Osteocyte (in vitro differentiated cells): ENCODE data around the gene TBXA2R. TPM values are rescaled to one million over a fixed set of nuclear protein-coding genes. Genes with fewer than 3 reads are reported as not detected.

Source experiments
- DNase-seq: peaks from one replicate; pipeline ENCODE4 v3.0.0; 2021; ENCODE audit warnings: mixed read lengths; ENCODE audit not compliant: unreplicated experiment; ENCODE audit errors: extremely low spot score
- H3K27ac Mint-ChIP-seq: one replicate; pipeline ENCODE4 v1.8.0; 2021; ENCODE audit warnings: mild to moderate bottlenecking, mixed read lengths; ENCODE audit not compliant: unreplicated experiment
- H3K27me3 Mint-ChIP-seq: one replicate; pipeline ENCODE4 v1.8.0; 2021; ENCODE audit warnings: mixed read lengths; ENCODE audit not compliant: unreplicated experiment
- H3K36me3 Mint-ChIP-seq: one replicate; pipeline ENCODE4 v1.8.0; 2021; ENCODE audit warnings: mixed read lengths; ENCODE audit not compliant: unreplicated experiment
- H3K4me1 Mint-ChIP-seq: one replicate; pipeline ENCODE4 v1.8.0; 2021; ENCODE audit warnings: mixed read lengths; ENCODE audit not compliant: unreplicated experiment
- H3K4me3 Mint-ChIP-seq: one replicate; pipeline ENCODE4 v1.8.0; 2021; ENCODE audit warnings: mild to moderate bottlenecking, moderate library complexity, mixed read lengths; ENCODE audit not compliant: unreplicated experiment
- H3K9me3 Mint-ChIP-seq: one replicate; pipeline ENCODE4 v1.8.0; 2021; ENCODE audit warnings: mixed read lengths; ENCODE audit not compliant: unreplicated experiment
- CTCF ChIP-seq: fragments of 200-600 bp; sonication (generic); IDR thresholded peaks from 2 replicates; pipeline ENCODE4 v1.5.0; 2021; ENCODE audit warnings: antibody characterized with exemption, mild to moderate bottlenecking, moderate library complexity
- total RNA-seq: library from RNA; stranded (reverse); gene quantifications from 2 replicates; pipeline ENCODE4 v1.2.1, GENCODE V29; 2021

TBXA2R gene
- total RNA-seq, 1 donor from 2014 or later = 0.30 TPM

DNA sequence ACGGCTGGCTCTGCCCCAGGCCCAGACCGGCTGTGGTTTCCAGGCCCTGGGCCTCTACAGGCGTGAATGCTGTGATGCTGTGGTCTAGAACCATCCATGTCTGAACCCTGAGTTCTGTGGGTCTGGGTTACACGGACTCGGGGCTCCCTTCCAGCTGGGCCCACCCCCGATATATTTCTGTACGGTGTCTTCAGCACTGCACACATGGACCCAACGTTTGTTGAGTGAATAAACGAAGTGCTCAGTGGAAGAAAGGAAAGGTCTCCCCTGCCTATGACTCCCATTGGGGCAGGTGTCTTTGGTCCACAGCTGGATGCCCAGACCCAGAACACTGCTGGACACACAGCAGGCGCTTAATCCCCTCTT lies 61.0 kb downstream of the TBXA2R start:
- Mint-ChIP-seq H3K27ac (no peak overlapping the region), H3K27me3 (no peaks in the 10 kb centered on the region), H3K4me1 (peaks cover 9% of the 10 kb centered on the region), H3K4me3 (no peak overlapping the region), H3K36me3 (peaks cover 4% of the 10 kb centered on the region), H3K9me3 (no peaks in the 10 kb centered on the region)
- no peak for DNase-seq
- TF ChIP-seq CTCF = no peak

GRCh38 chr19:3544742-3545668 lies 61.7 kb downstream of the TBXA2R start:
- Mint-ChIP-seq H3K4me1 (peaks cover 9% of the 10 kb centered on the region), H3K27me3 (no peaks in the 10 kb centered on the region), H3K9me3 (no peaks in the 10 kb centered on the region), H3K4me3 (no peak overlapping the region), H3K36me3 (peaks cover 4% of the 10 kb centered on the region), H3K27ac (peak overlapping the region; percentile 27)
- peak; percentile 90 for TF ChIP-seq CTCF
- DNase-seq = peak; percentile 94

Other genes starting within 250 kb of the TBXA2R start
- gene NFIC, start 240.3 kb downstream of the TBXA2R start, total RNA-seq = 61.4 and 63.8 TPM in 2 replicates
- gene SMIM24, start 126.3 kb downstream of the TBXA2R start, total RNA-seq = not detected in 2 replicates
- not detected in 2 replicates for gene SMIM44, start 123.4 kb downstream of the TBXA2R start, total RNA-seq
- 10.0 and 10.8 TPM in 2 replicates for gene DOHH, start 106.2 kb downstream of the TBXA2R start, total RNA-seq
- 45.3 and 49.5 TPM in 2 replicates for gene FZR1, start 100.6 kb downstream of the TBXA2R start, total RNA-seq
- gene TEKTIP1, start 67.7 kb downstream of the TBXA2R start, total RNA-seq = 0.73 and 0.97 TPM in 2 replicates
- gene MFSD12, start 49.3 kb downstream of the TBXA2R start, total RNA-seq = 85.5 and 91.7 TPM in 2 replicates
- 74.1 and 81.4 TPM in 2 replicates for gene HMG20B, start 33.9 kb downstream of the TBXA2R start, total RNA-seq
- gene GIPC3, start 21.4 kb downstream of the TBXA2R start, total RNA-seq = 0.67 and 1.2 TPM in 2 replicates
- 24.7 and 26.6 TPM in 2 replicates for gene CACTIN, start 19.9 kb upstream of the TBXA2R start, total RNA-seq
- 73.0 and 75.7 TPM in 2 replicates for gene PIP5K1C, start 93.6 kb upstream of the TBXA2R start, total RNA-seq
- not detected in 2 replicates for gene TJP3, start 101.5 kb upstream of the TBXA2R start, total RNA-seq
- 21.6 and 24.7 TPM in 2 replicates for gene APBA3, start 154.8 kb upstream of the TBXA2R start, total RNA-seq
- gene MRPL54, start 155.8 kb upstream of the TBXA2R start, total RNA-seq = 43.8 and 53.2 TPM in 2 replicates
- gene RAX2, start 165.4 kb upstream of the TBXA2R start, total RNA-seq = not detected in 2 replicates
- gene MATK, start 179.5 kb upstream of the TBXA2R start, total RNA-seq = not detected in 2 replicates